CD4-positive, alpha-beta T cell treated with Interleukin-17A for 1 hour (primary cell): ENCODE data around the gene TELO2.

Experiments
- DNase-seq: peaks from one replicate; pipeline ENCODE4 v3.0.0-alpha.2; 2020

Gene TELO2

DNA sequence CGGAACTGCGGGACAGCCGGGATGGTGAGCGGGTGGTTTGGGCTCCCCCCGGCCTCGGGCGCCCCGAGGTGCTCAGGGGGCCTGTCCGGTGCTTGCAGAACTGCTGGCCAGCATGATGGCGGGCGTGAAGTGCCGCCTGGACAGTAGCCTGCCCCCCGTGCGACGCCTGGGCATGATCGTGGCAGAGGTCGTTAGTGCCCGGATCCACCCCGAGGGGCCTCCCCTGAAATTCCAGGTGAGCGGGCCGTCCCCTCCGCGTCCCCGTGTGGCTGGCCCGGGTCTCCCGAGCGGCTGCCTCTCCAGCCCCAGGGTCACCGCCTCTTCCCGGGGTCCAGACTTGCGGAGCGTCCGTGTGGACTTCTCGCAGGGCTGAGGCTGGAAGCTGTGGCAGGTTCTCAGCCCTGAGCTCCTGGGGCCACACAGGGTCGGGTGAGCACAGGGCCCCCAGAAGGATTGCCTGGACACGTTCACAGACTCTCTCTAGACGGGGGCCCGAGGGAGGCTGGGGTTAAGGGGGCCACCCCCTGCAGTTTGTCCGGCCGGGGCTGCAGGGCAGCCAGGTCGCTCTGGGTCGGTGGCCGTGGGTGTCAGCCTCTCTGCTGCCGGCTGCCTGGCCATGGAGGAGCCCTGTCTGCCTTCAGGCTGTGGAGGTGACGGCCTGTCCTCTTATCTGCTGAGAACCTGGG, 7.4 kb downstream of the TELO2 start:
- no peak for DNase-seq

DNA sequence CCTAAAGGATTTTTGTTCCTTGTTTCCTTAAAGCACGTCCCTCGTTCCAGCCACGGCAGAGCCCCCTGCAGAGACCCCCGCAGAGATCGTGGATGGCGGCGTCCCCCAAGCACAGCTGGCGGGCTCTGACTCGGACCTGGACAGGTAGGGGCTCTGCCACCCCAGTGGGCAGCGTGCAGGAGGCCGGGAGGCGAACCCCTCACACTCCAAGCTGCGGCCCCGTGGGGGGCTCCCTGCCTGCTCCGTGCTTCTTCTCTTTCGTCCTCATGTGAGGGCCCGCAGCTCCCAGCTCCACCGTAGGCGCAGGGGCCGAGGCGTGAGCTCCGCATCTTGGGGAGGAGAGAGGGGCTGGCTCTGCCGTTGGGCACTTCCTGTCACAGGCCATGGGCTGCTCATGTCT, 8.5 kb downstream of the TELO2 start:
- no peak for DNase-seq

DNA sequence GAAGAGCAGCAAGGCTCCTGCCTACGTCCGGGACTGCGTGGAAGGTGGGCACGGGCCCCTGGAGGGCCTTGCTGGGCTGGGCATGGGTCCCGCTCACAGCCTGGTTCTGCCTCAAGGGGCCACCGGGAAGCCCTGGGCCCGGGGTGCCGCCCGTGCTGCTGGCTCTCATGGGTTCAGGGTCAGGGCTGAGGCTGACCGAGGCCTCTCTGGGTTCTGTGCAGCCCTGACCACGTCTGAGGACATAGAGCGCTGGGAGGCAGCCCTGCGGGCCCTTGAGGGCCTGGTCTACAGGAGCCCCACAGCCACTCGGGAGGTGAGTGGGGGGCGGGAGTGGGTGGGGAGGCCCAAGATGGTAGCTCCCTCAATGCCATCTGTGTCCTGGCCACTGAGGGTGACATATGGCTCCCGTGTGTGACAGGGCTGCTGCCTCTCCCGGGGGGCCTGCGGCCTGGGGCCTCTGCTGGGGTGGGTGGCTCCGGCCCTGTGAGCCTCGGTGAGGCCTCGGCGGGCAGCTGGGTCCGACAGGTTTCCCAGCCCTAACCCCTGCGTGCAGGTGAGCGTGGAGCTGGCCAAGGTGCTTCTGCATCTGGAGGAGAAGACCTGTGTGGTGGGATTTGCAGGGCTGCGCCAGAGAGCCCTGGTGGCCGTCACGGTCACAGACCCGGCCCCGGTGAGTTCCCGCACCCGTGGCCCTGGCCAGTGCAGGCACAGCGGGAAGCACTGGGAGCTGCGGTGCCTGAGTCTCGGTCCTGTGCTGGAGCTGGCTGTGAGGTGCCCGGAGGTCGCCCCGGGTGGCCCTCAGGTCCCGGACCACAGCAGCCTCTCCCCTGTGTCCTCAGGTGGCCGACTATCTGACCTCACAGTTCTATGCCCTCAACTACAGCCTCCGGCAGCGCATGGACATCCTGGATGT, 9.2 kb downstream of the TELO2 start:
- DNase-seq: no peak

DNA sequence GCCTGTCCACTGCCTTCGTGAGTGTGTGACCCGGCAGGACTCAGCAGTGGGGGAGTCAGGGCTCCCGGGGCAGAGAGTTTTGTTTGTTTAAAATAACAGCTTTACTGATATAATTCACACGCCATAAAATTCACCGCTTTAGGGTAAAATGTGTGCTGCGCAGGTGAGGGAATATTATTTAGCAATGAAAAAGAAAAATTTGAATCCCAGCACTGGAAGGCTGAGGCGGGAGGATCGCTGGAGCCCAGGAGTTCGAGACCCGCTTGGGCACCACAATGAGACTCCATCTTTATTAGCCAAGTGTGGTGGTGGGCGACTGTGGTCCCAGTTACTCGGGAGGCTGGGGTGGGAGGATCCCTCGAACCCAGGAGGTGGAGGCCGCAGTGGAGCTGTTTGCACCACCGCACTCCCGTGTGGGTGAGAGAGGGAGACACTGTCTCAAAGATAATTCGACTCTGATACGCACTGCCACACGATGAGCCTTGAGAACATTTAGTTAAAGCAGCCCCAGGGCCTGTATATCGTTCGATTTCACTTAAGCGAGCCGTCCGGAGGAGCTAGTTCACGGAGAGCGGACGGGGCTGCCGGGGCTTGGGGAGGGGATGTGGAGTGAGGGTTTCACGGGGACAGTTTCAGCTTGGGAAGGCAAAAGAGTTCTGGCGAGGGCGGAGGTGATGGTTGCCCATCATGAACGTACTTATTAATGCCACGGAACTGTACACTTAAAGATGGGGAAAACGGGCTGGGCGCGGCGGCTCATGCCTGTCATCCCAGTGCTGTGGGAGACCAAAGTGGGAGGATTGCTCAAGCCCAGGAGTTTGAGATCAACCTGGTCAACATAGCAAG, 10.2 kb downstream of the TELO2 start:
- DNase-seq: no peak

DNA sequence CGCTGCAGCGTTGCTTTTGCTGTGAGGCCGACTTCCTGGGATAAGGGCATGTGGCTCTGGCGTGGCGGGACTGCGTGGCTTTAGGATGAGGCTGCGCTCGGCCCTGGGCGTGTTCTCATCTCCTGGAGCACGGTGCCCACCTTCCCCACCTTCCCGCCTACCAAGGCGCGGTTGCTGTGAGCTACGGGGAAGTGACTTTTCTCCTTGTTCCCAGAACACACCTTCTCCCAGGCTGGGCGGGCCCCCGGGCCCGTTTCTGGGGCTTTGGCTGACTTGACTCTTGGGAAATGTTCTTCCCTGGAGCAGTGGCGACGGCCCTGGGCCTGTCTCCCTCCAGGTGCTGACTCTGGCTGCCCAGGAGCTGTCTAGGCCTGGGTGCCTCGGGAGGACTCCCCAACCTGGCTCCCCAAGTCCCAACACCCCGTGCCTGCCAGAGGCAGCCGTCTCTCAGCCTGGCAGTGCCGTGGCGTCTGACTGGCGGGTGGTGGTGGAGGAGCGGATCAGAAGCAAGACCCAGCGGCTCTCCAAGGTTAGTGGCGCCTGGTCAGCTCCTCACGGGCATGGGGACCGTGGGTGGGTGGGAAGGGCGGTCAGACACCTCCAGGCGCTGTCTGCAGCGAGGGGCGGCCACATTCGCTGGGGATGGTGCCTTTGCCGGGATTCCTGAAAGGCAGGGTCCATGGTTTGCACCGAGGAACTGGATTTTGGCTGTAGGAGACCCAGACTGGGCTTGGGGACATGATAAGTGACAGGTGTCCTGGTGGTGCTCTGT, 12.1 kb downstream of the TELO2 start:
- DNase-seq: no peak

DNA sequence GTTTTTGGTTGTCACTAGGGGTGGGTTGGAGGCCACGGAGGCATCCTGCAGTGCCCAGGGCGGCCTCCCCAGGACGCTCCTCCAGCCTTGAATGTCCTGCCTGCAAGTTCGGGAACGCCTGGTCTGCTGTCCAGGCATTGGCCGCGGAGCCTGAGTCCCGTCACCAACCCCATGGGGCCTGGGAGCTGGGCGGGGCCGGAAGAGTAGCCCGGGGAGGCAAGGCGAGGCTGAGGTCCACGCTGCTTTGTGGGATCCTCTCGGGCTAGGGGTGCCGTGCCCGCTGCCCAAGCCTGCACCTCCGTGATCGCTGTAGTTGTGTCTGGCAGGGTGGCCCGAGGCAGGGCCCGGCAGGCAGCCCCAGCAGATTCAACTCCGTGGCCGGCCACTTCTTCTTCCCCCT, 12.8 kb downstream of the TELO2 start:
- no peak for DNase-seq

DNA sequence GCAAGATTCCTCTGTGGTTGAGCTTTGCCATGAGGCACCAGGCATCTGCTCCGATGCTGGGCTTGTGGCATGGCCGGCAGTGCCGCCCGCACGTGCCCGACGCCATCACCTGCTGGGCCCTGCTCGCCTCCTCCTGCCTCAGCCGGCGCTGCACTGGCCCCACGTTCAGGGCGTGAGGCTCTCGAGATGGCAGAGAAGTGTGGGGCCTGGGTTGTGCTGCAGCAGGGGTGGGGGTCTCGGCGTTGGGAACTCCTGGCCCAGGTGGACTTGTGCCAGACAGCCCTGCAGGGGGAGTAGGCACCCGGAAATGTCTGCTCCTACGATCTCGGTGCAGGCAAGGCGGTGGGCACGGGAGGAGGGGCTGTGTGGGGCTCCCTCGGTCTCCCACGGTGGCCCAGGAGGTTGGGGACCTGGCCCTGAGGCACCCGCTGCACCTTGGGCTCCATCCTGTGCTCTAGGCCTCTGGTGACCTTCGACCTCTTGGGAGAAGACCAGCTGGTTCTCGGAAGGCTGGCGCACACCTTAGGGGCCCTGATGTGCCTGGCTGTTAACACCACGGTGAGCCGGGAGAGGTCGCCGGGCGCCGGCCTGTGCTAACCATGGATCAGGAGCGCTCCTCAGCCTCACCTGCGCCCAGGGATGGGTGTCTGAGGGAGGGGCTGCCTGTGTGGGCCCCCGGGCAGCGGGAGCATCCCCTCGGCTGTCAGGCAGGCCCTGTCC, 13.5 kb downstream of the TELO2 start:
- no peak for DNase-seq

DNA sequence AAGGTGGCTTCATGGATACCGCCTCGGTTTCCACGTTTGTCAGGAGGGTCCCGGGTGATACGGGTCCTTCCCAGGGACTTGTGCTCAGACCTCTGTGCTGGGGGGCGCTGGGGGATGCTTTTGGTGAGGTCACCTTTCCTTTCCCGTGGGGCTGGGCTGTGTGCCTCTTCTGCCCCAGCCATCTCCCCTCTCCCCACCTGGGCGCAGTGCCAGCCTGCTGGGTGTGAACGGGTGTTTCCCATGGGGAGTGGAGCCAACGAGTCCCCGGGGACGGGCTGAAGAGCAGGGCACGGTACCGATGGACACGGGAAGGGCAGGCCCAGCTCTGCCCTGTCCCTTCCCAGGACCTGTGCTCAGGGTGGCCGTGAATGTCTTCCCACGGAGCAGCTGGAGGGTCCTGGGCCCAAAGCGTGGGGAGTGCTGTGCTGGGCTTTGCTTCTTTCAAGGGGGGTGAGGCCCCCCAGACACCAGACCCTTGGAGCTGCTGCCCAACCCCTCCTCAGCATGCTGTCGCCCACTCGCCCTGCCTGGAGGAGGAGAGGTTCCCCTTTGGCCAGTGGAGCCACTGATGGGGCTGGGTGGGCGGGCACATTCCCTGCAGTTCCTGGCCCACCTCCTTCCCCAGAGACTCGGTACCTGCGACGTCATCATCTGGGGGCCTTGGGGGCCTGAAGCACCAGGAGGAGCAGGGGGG, 15.5 kb downstream of the TELO2 start:
- no peak for DNase-seq

DNA sequence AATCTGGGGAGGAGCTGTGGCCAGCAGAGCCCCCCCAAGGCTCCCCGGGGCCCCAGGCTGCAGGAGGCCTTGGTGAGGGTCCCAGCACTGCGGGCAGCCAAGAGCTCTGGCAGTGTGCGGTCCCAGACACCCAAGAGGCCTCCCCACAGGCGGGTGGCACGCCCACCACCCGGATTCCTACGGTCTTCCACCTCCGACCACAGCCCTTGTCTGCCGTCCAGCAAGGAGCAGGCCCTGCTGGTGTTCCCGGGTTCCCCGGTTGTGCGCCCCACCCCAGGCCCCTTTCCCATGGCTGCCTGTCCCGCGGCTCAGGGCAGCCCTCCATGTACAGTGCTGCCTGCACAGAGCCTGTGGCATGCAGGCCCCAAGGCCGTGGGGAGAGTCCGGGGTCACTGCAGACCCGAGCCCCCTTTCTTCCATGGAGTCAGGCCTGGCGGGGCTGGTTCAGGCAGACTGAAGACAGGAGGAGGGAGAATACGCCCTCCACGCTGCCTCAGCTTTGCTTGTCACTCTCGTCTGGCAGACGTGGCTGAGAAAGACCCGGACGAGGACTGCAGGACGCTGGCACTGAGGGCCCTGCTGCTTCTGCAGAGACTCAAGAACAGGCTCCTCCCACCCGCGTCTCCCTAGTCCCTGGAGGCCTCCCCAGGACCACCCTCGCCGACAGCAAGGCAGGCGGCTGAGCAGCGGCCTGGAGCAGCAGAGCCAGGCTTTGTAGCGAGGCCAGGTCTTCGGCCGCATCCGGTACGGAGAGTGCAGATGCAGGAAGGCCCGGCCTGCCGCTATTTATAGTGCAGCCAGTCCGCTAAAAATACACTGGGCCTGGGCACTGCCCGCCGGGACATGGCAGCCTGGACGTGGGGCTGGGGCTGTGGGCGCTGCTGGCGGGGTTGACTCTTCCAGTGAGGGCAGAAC, 16.4 kb downstream of the TELO2 start:
- DNase-seq: no peak

DNA sequence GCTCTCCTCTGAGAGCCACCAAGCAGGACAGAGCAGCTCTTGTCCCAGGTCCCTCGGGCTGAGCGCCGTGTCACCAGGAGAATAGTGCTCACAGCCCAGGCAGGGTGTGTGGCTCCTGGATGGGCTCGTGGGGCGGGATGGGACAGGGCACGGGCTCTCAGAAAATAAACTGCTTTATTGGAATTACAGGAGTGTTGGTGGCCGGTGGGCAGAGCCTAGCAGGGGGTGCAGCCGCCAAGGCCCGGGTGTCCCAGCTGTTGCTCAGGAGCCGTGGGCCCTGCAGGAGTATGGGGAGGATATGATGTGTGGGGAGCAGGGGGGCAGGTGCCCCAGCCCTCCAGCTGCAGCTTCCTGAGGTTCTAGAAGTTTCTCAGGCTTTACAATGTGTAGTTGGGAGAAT, 17.1 kb downstream of the TELO2 start:
- no peak for DNase-seq

DNA sequence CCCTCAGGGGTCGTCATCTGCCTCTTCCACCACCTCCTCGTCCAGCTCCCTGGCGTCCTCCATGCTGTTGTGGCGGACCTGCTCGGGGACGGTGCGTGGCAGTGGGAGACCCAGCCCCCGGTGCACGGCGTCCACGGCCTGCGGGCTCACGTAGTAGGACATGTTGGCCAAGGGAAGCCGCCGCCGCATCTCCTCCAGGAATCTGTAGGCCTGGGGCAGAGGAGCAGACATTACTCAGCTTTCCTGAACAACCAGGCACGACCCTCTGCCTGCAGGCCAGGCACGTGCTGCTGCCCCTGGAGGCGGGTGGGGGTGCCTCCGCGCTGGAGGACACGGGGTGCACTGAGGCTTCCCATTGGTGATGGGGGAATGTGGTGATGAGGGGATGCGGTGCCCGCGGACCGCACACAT, 17.8 kb downstream of the TELO2 start:
- no peak for DNase-seq

DNA sequence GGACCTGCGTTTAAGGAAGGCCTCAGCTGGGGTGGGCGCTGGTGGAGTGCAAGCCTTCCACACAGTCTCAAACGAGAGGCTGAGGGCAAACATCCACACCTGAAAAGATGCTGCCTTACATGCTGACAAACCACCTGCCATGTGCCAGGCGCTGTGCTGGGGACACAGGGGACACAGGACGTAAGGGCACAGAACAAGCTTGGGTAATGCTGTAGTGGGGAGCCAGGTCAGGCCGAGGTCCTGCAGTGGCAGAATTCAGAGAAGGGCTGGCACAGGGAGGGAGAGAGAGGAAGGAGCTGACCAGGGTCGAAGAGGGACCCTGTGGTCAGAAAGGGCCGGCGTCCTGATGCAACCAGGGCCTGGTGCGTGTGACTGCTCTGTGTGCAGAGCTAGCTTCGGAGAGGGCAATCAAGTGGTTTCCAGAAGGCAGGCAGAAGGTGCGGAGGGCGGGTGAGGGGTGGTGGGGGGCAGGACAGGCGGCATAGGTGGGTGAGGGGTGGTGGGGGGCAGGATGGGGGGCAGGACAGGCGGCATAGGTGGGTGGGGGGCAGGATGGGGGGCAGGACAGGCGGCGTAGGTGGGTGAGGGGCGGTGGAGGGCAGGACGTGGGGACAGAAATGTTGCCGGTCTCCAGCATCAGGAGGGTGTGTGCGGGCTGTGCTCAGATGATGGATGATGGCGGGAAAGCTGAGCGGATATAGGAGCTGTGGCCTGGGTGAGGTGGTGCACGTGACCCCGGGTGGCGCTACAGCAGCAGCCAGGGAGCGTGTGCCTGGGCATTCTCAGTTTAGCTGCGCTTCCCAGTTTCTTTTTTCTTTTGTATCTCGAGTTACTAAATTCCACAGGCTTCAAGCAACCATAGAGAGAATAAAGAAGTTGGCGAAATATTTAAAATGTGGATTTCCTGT, 18.8 kb downstream of the TELO2 start:
- DNase-seq: no peak

DNA sequence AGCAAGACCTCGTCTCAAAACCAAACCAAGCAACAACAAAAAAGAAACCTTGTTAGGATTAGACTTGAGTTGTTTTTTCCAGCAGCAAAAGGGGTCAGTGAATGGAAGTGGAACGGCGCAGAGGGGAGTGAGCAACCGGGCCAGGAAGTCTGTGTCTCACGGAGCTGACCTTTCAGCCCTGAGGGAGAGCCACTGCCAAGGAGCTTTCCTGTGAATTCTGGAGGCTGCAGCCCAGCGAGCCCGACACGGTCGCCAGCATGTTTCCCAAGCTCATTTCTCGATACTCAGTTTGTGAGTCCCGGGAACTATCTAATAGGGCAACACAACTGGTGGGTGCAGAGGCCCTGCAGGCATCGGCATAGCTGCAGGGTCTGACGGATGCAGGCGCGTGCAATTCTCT, 19.6 kb downstream of the TELO2 start:
- DNase-seq: no peak

DNA sequence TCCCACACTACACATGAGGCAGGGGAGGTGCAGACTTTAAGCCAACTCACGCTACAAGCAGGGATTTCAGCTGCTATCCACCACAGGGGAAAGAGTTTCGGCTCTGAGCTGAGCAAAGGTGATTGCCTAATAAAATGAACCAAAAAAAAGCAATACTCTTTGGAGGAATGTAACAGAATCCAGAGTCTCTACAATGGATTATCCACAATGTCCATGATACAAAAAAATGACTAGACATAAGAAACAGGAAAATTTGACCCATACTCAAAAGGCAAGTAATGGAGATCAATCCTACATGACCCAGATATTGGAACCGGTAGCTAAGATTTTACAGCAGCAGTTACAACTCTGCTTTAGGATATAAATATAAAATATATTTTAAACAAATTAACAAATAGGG, 21.3 kb downstream of the TELO2 start:
- no peak for DNase-seq

DNA sequence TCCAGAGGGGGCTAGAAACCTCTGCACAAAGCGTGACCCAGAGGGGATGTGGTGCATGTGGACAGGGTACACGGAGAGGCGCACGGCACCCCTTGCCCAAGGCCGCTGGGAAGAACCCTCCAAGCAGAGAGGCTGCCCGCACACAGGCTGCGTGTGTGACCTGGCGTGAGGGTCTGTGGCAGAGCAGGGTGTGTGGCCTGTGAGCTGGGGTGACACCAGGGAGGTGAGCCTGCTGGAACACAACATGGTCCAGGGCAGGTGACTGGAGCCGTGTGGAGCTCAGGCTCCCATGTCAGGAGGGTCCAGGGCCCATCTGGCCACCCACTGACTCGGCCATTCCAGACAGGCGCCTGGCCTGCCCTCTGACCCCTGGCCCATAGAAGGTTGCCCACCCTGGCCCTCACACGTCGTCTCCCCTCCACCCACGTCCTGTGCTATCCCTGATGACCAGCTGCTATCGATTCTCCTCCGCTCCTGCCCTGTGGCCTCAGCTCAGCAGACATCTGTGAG, 25.5 kb downstream of the TELO2 start:
- DNase-seq: no peak

DNA sequence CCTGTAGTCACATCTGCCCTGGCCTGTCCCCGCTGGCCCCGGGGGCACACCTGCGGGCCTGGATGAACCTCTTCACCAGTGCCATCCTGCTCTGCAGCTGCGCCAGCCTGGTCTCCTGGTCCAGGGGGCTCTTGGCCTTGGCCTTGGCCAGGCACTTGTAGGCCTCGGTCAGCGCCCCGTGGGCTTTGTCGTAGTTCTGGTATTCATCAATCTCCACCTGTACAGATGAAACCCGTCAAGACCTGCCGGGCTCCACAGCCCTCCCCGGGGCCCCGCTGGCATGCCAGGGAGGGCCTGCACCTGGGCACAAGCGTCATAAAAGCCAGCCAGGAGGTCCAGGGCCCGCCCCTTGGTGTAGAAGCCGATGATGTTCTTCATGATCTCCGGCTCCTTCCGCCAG, 26.7 kb downstream of the TELO2 start:
- no peak for DNase-seq

DNA sequence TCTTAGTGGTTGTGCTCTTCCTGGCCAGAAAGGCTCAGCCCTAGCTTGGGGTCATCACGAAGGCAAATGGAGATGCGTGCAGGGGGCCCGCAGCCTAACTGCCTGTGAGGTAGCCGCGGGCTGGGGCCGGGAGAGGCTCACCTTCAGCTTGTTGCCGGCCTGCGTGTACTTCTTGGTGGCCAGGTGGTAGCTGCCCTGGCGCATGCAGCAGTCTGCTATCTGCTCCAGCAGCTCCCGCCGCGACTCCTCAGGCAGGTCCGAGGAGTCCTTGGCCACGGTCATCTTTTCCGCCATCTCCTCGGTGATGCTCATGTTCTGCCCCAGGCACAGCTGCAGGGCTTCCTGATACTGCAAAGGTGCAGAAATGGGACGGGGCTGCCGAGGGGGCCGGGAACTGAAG, 27.3 kb downstream of the TELO2 start:
- DNase-seq: no peak

DNA sequence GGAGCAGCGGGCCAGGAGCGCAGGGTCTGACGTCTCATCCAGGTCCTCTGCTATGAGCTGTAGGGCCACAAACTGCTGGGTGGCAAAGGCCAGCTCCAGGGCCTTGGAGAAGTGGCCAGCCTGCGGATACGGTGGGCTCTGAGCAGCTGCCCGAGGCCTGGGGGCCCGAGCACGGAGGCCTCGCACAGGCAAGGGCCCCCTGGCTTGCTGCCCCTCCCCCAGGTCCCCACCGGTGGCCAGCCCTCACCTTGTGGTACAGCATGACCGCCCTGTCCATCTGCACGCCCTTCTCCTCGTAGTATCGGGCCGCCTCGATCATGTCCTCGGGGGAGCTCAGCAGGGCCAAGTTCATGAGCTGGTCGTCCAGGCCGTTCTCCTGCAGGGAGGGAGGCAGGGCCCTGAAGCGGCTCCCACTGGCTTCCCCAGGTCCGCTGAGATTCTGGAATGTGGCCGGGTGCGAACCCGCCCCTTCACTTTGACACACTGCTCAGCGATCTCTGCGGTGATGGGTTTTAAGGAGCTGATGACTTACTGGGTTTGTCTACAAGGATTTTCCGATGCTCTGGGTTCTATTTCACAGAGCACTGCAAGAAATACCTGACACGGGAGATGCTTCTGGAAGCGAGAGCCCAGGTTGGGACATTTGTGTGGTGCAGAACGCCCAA, 30.6 kb downstream of the TELO2 start:
- DNase-seq: no peak
